ENCODE measurements around the gene STX7.
"Not testable (repeated sequence)": the region's sequence is repeated elsewhere in the genome, so short reads cannot be mapped to it uniquely, and the experiment has no call there.

STX7 gene

DNA sequence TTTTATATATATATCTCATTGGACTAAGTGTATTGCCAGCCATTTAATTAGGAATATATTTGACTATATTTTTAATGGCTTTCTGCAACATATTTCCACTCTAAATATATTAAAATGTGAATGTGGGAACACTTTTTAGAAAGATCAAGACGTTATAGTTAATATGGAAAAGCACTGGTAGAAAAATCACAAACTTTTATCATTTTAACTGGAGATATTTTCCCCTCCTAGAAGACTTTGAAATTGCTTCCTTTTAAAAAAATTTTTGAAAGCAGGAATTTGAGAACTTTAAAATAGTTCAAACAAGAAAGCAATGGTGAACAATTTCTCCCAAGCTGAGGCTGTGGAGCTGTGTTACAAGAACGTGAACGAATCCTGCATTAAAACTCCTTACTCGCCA, 25.1 kb upstream of the STX7 start, which contains the start of gene TAAR9:
Gene TAAR9 (plus strand): TSS at position 301 of the 400 bp plus-strand sequence. CDS start 13 bp downstream, at position 314.
- H3K79me2 ChIP-seq (ENCODE audit: insufficient read depth, low read length): no peaks in the 10 kb centered on the region
- H3K4me1 ChIP-seq (ENCODE audit: insufficient read depth, low read length, severe bottlenecking): no peaks in the 10 kb centered on the region
- no peak within 1 kb of the TSS for H3K4me3 ChIP-seq (ENCODE audit: low read depth, low read length, poor library complexity, severe bottlenecking)
- H3F3A ChIP-seq (ENCODE audit: insufficient read depth, low read length): no peaks in the 10 kb centered on the region
- H2AFZ ChIP-seq (ENCODE audit: low read length): no peak within 1 kb of the TSS
- no peaks in the 10 kb centered on the region for H3K36me3 ChIP-seq (ENCODE audit: insufficient read depth, low read length)
- no peak within 1 kb of the TSS for H3K9ac ChIP-seq (ENCODE audit: low read length)
- no peak for TF ChIP-seq EZH2 (IDR thresholded peaks at IDR 0.05; ENCODE audit: borderline replicate concordance, low read length)
- TF ChIP-seq, protein P1, sequence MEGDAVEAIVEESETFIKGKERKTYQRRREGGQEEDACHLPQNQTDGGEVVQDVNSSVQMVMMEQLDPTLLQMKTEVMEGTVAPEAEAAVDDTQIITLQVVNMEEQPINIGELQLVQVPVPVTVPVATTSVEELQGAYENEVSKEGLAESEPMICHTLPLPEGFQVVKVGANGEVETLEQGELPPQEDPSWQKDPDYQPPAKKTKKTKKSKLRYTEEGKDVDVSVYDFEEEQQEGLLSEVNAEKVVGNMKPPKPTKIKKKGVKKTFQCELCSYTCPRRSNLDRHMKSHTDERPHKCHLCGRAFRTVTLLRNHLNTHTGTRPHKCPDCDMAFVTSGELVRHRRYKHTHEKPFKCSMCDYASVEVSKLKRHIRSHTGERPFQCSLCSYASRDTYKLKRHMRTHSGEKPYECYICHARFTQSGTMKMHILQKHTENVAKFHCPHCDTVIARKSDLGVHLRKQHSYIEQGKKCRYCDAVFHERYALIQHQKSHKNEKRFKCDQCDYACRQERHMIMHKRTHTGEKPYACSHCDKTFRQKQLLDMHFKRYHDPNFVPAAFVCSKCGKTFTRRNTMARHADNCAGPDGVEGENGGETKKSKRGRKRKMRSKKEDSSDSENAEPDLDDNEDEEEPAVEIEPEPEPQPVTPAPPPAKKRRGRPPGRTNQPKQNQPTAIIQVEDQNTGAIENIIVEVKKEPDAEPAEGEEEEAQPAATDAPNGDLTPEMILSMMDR (IDR thresholded peaks at IDR 0.05; ENCODE audit: low read length): no peak
- H3K4me2 ChIP-seq (ENCODE audit: low read length): no peak within 1 kb of the TSS
- H3K9me3 ChIP-seq (ENCODE audit: low read length): no peaks in the 10 kb centered on the region
- no peaks in the 10 kb centered on the region for H3K27me3 ChIP-seq (ENCODE audit: insufficient read depth, low read length)
- no peaks in the 10 kb centered on the region for H4K20me1 ChIP-seq (ENCODE audit: insufficient read depth, low read length)
- no peaks in the 10 kb centered on the region for H3K9me2 ChIP-seq (ENCODE audit: low read depth, low read length)
- H3K27ac ChIP-seq (ENCODE audit: low read depth, low read length, poor library complexity, severe bottlenecking): no peak within 1 kb of the TSS

DNA sequence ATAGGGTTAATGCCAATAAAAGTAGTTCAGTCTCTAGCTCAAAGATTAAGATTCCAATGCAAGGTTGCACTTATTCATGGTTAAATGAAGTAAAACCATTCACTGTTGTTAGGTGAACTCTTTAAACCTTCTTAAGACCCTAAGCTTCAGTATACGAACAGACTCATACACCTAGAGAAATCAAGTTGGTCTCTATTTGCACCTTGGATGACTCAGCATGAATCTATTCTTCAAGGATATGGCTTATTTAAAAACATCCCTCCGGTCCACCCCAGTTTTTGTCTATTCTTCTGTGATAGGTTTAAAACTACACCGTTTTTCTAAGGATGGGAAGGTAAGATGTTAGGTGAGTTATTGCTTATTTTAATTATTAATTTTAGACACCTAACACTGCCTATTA, 24.2 kb upstream of the STX7 start:
- no peaks in the 10 kb centered on the region for H4K20me1 ChIP-seq (ENCODE audit: insufficient read depth, low read length)
- H3K9me3 ChIP-seq (ENCODE audit: low read length): no peaks in the 10 kb centered on the region
- H3K27ac ChIP-seq (ENCODE audit: low read depth, low read length, poor library complexity, severe bottlenecking): no peak overlapping the region
- no peak overlapping the region for H2AFZ ChIP-seq (ENCODE audit: low read length)
- TF ChIP-seq, protein P1 (IDR thresholded peaks at IDR 0.05; ENCODE audit: low read length): no peak
- no peak for TF ChIP-seq EZH2 (IDR thresholded peaks at IDR 0.05; ENCODE audit: borderline replicate concordance, low read length)
- H3K9me2 ChIP-seq (ENCODE audit: low read depth, low read length): no peaks in the 10 kb centered on the region
- no peaks in the 10 kb centered on the region for H3K4me1 ChIP-seq (ENCODE audit: insufficient read depth, low read length, severe bottlenecking)
- no peak overlapping the region for H3K4me3 ChIP-seq (ENCODE audit: low read depth, low read length, poor library complexity, severe bottlenecking)
- H3K27me3 ChIP-seq (ENCODE audit: insufficient read depth, low read length): no peaks in the 10 kb centered on the region
- no peaks in the 10 kb centered on the region for H3F3A ChIP-seq (ENCODE audit: insufficient read depth, low read length)
- H3K9ac ChIP-seq (ENCODE audit: low read length): no peak overlapping the region
- no peaks in the 10 kb centered on the region for H3K79me2 ChIP-seq (ENCODE audit: insufficient read depth, low read length)
- H3K4me2 ChIP-seq (ENCODE audit: low read length): no peak overlapping the region
- H3K36me3 ChIP-seq (ENCODE audit: insufficient read depth, low read length): no peaks in the 10 kb centered on the region

DNA sequence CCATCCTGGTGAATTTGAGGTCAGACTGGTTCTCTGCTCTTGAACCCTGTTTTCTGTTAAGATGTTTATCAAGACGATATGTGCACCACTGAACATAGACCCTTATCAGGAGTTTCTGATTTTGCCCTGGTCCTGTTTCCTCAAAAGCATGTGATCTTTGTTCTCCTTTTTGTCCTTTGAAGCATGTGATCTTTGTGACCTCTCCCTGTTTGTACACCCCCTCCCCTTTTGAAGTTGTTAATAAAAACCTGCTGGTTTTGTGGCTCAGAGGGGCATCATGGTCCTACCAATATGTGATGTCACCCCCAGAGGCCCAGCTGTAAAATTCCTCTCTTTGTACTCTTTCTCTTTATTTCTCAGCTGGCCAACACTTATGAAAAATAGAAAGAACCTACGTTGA, 21.6 kb upstream of the STX7 start:
- H3K9ac ChIP-seq (ENCODE audit: low read length); H2AFZ ChIP-seq (ENCODE audit: low read length); H3K9me3 ChIP-seq (ENCODE audit: low read length); H3K79me2 ChIP-seq (ENCODE audit: insufficient read depth, low read length); H4K20me1 ChIP-seq (ENCODE audit: insufficient read depth, low read length); H3K4me2 ChIP-seq (ENCODE audit: low read length); H3F3A ChIP-seq (ENCODE audit: insufficient read depth, low read length); H3K27ac ChIP-seq (ENCODE audit: low read depth, low read length, poor library complexity, severe bottlenecking); H3K9me2 ChIP-seq (ENCODE audit: low read depth, low read length); H3K27me3 ChIP-seq (ENCODE audit: insufficient read depth, low read length); H3K36me3 ChIP-seq (ENCODE audit: insufficient read depth, low read length); H3K4me3 ChIP-seq (ENCODE audit: low read depth, low read length, poor library complexity, severe bottlenecking); H3K4me1 ChIP-seq (ENCODE audit: insufficient read depth, low read length, severe bottlenecking): not testable (repeated sequence)

DNA sequence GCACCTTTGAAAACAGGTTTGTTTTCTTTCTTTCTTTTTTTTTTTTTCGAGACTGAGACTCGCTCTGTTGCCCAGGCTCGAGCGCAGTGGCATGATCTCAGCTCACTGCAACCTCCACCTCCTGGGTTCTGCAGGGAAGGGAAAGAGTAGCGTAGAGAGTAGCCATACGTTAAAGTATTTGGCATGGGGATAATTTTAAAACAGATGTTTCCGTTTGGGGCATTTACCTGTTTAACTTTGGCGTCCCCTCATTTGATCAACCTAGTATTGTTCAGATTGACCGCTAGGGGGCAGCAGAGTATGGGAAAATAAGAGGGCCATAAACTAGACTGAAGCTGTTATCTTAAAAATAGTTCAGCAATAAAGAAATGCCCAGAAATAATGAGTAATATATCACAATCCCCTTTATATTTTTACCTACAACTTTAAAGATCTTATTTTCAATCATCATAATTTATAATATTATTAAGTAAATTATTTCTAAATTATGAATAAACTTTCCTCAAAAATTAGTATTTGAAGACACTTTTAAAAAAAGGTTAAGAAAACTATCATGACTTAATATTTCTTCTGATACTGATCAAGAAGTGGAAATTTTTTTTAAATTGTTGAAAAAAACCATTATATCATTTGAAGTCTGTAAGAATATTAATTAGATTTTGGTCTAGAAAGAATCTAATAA, 17.5 kb upstream of the STX7 start:
- H3K9ac ChIP-seq (ENCODE audit: low read length): peak overlapping the region; percentile 33; the same call in 1 of the 2 replicates
- TF ChIP-seq EZH2 (IDR thresholded peaks at IDR 0.05; ENCODE audit: borderline replicate concordance, low read length): no peak
- TF ChIP-seq, protein P1 (IDR thresholded peaks at IDR 0.05; ENCODE audit: low read length): peak; percentile 78

More for the DNA sequence above, 17.5 kb upstream of the STX7 start:
- H4K20me1 ChIP-seq (ENCODE audit: insufficient read depth, low read length): no peaks in the 10 kb centered on the region
- no peaks in the 10 kb centered on the region for H3K36me3 ChIP-seq (ENCODE audit: insufficient read depth, low read length)
- no peaks in the 10 kb centered on the region for H3K27me3 ChIP-seq (ENCODE audit: insufficient read depth, low read length)
- peaks cover 10% of the 10 kb centered on the region for H3K4me1 ChIP-seq (ENCODE audit: insufficient read depth, low read length, severe bottlenecking)
- H3F3A ChIP-seq (ENCODE audit: insufficient read depth, low read length): no peaks in the 10 kb centered on the region
- H2AFZ ChIP-seq (ENCODE audit: low read length): peak overlapping the region; percentile 54; the same call in 1 of the 2 replicates
- H3K79me2 ChIP-seq (ENCODE audit: insufficient read depth, low read length): no peaks in the 10 kb centered on the region
- H3K4me2 ChIP-seq (ENCODE audit: low read length): peak overlapping the region; percentile 78
- peak overlapping the region; percentile 56 for H3K4me3 ChIP-seq (ENCODE audit: low read depth, low read length, poor library complexity, severe bottlenecking)
- H3K9me3 ChIP-seq (ENCODE audit: low read length): 0 out of 2 replicates have a peak, but pooled peaks cover 3% of the 10 kb centered on the region
- H3K27ac ChIP-seq (ENCODE audit: low read depth, low read length, poor library complexity, severe bottlenecking): no peak overlapping the region
- H3K9me2 ChIP-seq (ENCODE audit: low read depth, low read length): no peaks in the 10 kb centered on the region

All from OCI-LY1 (cell line).